Mammary epithelial cell (primary cell): ENCODE results near the gene LRFN5.

ENCODE experiments used
- EZH2 ChIP-seq: IDR thresholded peaks from 2 replicates; pipeline ENCODE4 v1.6.1; 2012; ENCODE audit warnings: low read length, inconsistent platforms, borderline replicate concordance
- TF ChIP-seq, protein P1 (sequence below), 2 donors: IDR thresholded peaks in 1 of 2; conservative IDR thresholded peaks in 1 of 2; 2 replicates each; pipeline ENCODE4 v1.5.1; 2011 to 2012; ENCODE audit warnings: inconsistent platforms in 2 of 2, low read length in 2 of 2, mild to moderate bottlenecking in 2 of 2, control low read depth in 1 of 2, low read depth in 1 of 2; ENCODE audit not compliant: insufficient read depth in 1 of 2; ENCODE audit errors: extremely low read depth in 1 of 2

DNA sequence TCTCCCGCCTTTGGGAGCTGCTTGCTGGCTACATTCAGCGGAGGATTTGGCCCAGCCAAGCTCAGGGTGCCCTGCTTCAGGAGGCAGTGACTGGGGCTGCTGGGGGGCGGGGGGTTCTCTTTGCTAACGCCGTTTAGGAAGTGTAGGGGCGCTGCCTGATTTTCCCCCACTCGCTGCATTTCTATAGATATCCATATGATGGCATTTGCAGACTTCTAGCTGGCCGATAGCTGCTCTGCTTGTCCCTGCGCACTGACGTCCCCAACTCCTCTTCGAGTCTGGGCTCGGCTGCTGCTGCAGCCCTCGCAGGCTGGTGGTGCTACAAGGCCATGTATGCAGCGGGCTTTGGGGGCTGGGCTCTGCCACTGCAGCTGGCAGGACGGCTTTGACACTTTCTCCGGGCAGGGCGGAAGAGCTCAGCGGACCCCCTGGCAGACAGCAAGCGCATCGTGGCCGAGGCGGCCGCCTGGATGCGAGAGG lies 3.1 kb downstream of the LRFN5 start:
- TF ChIP-seq, protein P1, sequence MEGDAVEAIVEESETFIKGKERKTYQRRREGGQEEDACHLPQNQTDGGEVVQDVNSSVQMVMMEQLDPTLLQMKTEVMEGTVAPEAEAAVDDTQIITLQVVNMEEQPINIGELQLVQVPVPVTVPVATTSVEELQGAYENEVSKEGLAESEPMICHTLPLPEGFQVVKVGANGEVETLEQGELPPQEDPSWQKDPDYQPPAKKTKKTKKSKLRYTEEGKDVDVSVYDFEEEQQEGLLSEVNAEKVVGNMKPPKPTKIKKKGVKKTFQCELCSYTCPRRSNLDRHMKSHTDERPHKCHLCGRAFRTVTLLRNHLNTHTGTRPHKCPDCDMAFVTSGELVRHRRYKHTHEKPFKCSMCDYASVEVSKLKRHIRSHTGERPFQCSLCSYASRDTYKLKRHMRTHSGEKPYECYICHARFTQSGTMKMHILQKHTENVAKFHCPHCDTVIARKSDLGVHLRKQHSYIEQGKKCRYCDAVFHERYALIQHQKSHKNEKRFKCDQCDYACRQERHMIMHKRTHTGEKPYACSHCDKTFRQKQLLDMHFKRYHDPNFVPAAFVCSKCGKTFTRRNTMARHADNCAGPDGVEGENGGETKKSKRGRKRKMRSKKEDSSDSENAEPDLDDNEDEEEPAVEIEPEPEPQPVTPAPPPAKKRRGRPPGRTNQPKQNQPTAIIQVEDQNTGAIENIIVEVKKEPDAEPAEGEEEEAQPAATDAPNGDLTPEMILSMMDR (conservative IDR thresholded peaks at IDR 0.05 in 1 of 2, IDR thresholded peaks at IDR 0.05 in 1 of 2; ENCODE audit: extremely low read depth in 1 of 2, insufficient read depth in 1 of 2, low read depth in 1 of 2, low read length in 2 of 2) = no peak
- TF ChIP-seq EZH2 = peak; percentile 73
